Measurements from ENCODE around the gene SPTBN1.

The SPTBN1 gene

GRCh38 chr2:54642677-54643430, 186.7 kb downstream of the SPTBN1 start:
- in situ Hi-C loops (cut with MboI; ENCODE audit: low sequenced_read_pairs), result no loop called here

DNA sequence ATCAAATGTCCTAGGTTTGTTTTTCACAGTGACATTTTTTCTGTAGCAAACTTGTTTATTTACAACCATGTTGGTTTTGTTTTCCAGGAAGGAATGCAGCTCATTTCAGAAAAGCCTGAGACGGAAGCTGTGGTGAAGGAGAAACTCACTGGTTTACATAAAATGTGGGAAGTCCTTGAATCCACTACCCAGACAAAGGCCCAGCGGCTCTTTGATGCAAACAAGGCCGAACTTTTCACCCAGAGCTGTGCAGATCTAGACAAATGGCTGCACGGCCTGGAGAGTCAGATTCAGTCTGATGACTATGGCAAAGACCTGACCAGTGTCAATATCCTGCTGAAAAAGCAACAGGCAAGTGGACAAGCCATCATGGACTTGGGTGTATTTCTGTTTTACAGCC, 188.1 kb downstream of the SPTBN1 start:
- in situ Hi-C loops (cut with MboI; ENCODE audit: low sequenced_read_pairs), result no loop called here

DNA sequence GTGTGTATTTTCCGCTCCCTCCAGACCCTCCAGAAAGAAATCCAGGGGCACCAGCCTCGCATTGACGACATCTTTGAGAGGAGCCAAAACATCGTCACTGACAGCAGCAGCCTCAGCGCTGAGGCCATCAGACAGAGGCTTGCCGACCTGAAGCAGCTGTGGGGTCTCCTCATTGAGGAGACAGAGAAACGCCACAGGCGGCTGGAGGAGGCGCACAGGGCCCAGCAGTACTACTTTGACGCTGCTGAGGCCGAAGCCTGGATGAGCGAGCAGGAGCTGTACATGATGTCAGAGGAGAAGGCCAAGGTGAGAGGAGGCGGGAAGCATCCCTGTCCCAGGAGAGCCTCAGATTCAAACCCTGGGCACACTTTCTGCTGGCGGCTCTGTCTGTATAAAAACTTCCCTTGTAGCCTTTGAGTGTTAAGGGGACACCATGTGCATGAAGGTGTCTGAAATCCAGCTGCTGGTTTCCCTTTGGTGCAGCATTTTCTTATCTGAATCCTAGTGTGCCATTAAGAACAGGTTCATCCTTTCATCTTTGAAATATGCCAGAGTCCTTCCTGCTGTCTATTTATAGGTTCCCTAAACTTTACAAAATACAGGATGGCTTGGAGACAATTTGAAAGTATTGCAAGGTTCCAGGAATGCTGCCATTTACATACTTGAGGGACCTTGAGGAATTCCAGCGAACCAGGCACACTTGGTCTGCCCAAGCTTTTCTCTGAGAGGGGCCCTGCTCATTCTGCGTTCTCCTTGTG, 190.2 kb downstream of the SPTBN1 start:
- in situ Hi-C loops (cut with MboI; ENCODE audit: low sequenced_read_pairs), result no loop called here

DNA sequence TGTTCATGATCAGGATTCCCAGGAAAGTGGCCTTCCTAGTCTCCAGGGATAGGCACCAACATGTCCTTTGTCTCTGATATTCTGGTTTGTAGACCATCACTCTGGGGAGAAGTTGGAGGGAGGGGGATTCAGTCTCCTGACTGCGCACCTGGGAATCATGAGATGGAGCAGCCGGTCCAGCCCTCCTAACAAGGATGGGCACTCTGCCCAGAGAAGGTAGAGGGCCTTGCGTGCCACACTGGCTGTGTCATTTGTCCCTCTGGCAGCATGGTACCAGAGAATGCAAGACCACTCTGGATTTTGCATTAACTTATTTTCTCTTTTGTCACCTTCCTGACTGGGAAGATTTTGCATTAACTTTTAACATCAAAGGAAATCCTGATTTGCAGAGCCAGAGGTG, 192.1 kb downstream of the SPTBN1 start:
- in situ Hi-C loops (cut with MboI; ENCODE audit: low sequenced_read_pairs), result no loop called here

DNA sequence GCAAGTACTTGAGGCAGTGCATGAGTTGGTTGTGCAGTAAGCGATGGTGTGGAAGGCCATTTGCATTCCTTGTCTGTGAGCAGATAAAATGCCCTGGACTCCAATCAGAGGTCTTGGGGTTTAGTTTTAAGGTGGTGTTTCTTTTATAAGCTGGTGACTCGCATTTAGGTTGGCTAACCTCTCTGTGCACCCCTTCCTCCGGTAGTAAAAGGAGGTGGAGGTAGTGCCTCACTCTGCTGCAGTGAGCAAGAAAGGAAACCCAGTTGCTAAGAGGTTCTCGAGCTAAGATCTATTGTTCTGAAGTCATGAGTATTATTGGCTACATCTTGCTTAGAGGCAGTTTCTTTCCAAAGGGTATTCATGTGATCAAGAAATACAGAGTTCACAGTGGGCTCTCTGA, 193.1 kb downstream of the SPTBN1 start:
- in situ Hi-C loops (cut with MboI; ENCODE audit: low sequenced_read_pairs), result no loop called here

DNA sequence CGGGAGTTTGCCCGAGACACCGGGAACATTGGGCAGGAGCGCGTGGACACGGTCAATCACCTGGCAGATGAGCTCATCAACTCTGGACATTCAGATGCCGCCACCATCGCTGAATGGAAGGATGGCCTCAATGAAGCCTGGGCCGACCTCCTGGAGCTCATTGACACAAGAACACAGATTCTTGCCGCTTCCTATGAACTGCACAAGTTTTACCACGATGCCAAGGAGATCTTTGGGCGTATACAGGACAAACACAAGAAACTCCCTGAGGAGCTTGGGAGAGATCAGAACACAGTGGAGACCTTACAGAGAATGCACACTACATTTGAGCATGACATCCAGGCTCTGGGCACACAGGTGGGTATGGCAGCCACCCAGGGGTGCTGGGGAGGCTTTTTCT, 193.5 kb downstream of the SPTBN1 start:
- in situ Hi-C loops (cut with MboI; ENCODE audit: low sequenced_read_pairs), result no loop called here

DNA sequence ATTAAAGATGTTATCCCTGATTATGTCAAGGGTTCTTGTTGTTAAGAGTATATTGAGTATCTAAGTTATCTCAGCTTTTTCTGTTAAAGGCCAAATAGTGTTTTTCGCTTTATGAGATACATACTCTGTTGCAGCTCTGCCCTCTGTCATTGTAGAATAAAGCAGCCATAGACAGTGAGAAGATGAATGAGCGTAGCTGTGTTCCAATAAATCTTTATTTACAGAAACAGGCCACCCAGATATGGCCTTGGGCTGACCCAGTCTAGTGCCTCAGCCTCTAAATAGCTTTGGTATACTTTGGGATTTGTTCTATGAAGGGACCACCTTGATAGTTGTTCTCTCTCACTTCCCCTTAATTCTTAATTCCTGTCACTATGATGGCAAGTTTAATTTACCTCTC, 194.5 kb downstream of the SPTBN1 start:
- in situ Hi-C loops (cut with MboI; ENCODE audit: low sequenced_read_pairs), result no loop called here

GRCh38 chr2:54651291-54651690, 195.2 kb downstream of the SPTBN1 start:
- in situ Hi-C loops (cut with MboI; ENCODE audit: low sequenced_read_pairs), result no loop called here

DNA sequence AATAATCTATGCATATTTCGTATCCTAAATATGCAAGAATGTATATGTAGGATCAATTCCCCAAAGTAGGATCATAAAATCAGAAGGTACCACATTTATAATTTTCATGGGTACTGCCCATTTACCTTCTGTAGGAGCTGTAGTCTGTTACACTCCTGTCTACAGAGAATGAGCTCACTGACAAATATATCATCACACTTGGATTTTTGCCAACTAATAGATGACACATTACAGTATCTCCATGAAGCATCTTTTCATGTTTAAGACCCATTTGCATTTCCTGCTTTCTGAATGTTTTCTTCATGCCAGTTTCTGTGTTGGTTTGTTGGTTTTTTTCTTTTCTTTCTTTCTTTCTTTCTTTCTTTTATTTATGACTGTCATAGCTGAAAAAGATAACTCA, 196.4 kb downstream of the SPTBN1 start:
- in situ Hi-C loops (cut with MboI; ENCODE audit: low sequenced_read_pairs), result no loop called here

- in situ Hi-C loops (cut with MboI; ENCODE audit: low sequenced_read_pairs), result no loop called here
These were observed 197.6 kb downstream of the SPTBN1 start for GRCh38 chr2:54653572-54654204.

GRCh38 chr2:54655046-54655809, 199.1 kb downstream of the SPTBN1 start:
- in situ Hi-C loops (cut with MboI; ENCODE audit: low sequenced_read_pairs), result no loop called here

- in situ Hi-C loops (cut with MboI; ENCODE audit: low sequenced_read_pairs), result no loop called here
These were observed 200.7 kb downstream of the SPTBN1 start for GRCh38 chr2:54656863-54657262.

DNA sequence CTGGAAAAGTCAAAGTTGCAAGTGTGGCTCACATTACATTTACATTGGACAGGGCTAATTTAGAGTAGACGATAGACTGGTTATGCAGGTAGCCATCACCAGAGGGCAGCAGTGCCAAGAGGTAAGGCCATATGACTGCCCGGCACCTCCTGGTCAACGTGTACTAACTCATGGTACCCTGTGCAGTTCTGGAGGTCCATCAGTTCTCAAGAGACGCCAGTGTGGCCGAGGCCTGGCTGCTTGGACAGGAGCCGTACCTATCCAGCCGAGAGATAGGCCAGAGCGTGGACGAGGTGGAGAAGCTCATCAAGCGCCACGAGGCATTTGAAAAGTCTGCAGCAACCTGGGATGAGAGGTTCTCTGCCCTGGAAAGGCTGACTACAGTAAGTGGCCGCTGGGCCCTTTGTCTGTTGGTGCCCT, 201.5 kb downstream of the SPTBN1 start:
- in situ Hi-C loops (cut with MboI; ENCODE audit: low sequenced_read_pairs), result no loop called here

GRCh38 chr2:54658564-54659071, 202.5 kb downstream of the SPTBN1 start:
- in situ Hi-C loops (cut with MboI; ENCODE audit: low sequenced_read_pairs), result no loop called here

DNA sequence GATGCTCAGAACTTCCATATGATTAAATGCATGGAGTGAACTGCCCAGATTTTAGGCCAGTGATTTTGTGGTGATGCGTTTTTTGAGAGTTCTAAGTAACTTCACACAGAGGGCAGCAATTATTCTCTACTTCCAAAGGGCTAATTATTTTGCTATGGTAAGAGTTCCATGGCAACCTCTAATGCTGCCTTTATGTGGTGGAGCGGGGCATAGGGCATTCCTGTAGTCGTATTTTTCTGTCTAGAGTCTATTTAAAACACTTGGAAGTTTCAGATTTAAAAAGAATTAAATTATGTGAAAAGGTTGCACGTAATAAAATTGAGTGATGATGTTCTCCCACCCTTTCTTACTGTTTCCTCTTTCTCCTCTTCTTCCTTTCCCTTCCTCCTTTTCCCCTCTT, 203.4 kb downstream of the SPTBN1 start:
- in situ Hi-C loops (cut with MboI; ENCODE audit: low sequenced_read_pairs), result no loop called here

DNA sequence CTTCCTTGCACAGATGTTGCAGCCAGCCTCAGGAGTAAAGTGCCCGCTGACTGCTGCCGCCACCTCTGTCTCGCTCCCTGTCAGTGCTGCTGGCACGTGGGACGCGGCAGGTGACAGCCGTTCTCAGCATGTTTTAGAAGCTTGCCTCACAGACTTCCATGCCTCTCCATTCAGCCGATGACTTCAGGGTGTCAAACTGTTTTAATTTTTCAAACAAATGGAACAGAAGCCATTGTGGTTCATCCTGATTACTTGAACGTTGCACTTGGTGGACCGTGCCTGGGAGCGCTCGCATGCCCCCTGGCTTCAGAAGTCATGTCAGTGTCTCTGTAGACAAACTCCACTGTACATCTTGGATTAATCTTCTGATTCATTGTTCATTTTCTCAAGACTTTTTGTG, 204.6 kb downstream of the SPTBN1 start:
- in situ Hi-C loops (cut with MboI; ENCODE audit: low sequenced_read_pairs), result no loop called here

DNA sequence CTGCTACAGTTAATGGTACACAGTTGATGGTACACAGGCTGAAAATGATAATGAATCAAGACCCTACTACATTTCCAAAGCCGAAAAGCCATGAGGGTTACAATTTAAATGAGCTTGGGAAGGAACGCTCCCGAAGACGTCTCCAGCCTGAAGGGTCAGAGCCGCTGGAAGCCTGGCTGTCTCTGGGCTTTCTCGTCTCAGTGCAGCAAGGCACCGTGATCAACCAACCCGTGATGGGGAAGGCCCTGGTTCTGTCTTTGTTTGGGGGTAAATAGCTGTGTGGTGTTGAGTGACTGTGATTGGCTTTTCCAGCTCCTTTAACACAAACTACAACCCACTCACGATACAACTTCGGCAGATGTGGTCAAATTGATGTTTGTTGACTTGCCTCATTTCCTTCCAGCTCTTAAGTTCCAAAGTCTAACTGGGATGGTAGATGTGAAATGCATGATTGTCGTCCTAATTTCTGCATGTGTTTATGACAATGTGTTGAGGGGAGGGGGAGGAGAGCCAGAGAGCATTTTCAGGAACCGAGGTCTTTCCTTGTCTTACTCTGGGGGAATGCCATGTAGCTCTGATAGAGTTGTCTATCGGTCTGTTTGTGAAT, 207.4 kb downstream of the SPTBN1 start:
- in situ Hi-C loops (cut with MboI; ENCODE audit: low sequenced_read_pairs), result no loop called here

DNA sequence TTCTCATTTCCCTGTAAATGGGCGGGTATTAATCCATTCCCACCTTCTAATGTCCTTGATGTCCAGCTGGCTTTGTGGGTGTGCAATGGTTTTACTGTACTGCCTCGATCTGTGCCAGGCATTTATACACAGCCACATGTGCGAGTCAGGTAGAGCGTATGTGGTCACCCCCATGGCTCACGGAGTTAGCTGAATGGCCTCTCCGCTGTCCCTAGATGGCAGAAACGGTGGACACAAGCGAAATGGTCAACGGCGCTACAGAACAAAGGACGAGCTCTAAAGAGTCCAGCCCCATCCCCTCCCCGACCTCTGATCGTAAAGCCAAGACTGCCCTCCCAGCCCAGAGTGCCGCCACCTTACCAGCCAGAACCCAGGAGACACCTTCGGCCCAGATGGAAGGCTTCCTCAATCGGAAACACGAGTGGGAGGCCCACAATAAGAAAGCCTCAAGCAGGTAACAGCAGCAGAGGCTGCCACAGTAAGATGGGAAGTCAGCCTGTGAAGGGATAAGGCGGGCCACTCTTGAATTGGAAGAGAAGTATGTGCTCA, 208.2 kb downstream of the SPTBN1 start:
- in situ Hi-C loops (cut with MboI; ENCODE audit: low sequenced_read_pairs), result no loop called here

DNA sequence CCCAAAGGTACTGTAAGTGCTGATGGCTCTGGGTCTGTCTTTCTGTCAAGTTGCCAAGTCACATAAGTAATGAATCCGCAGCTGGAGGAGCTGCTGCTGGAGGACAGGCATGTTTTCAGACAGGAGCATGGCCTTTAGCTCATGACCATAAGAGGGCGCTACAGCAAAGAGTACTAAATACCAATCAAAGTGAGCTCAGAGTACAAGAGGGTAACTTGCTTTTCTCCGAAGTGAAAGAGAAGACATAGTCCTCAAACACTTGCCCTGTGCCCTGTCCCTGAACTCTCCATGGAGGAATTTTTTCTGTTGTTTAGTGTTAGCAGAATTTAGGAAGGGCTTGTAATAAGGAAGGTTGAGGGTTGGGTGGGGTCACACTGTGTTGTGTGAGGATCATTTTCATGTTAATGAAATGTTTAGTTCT, 209.3 kb downstream of the SPTBN1 start:
- in situ Hi-C loops (cut with MboI; ENCODE audit: low sequenced_read_pairs), result no loop called here

GRCh38 chr2:54666131-54666633, 210.1 kb downstream of the SPTBN1 start:
- in situ Hi-C loops (cut with MboI; ENCODE audit: low sequenced_read_pairs), result no loop called here

All from HL-60/S4 treated with retinoic acid at 250 ng/mL for 4 days and 3 days (cell line).